Osteoblast (primary cell): ENCODE data around the gene LMF2. TPM values are rescaled to one million over a fixed set of nuclear protein-coding genes. Genes with fewer than 3 reads are reported as not detected.

Source experiments
- DNase-seq: peaks from one replicate; pipeline ENCODE4 v3.0.0; 2011; ENCODE audit warnings: low spot score, mixed read lengths; ENCODE audit not compliant: insufficient read length; ENCODE audit errors: missing footprints
- H2AFZ ChIP-seq: 2 replicates; pipeline ENCODE4 v1.6.0; 2011; ENCODE audit warnings: mild to moderate bottlenecking, low read length
- H3K27ac ChIP-seq: 2 replicates; pipeline ENCODE4 v1.5.1; 2011; ENCODE audit warnings: mild to moderate bottlenecking, low read depth, low read length, moderate library complexity
- H3K27me3 ChIP-seq: 2 replicates; pipeline ENCODE4 v1.6.0; 2012; ENCODE audit warnings: mild to moderate bottlenecking, control low read depth, inconsistent platforms, low read length, moderate library complexity; ENCODE audit not compliant: insufficient read depth
- H3K36me3 ChIP-seq: 2 replicates; pipeline ENCODE4 v1.5.1; 2011; ENCODE audit warnings: mild to moderate bottlenecking, low read length, control low read depth, moderate library complexity; ENCODE audit not compliant: insufficient read depth
- H3K4me1 ChIP-seq: 2 replicates; pipeline ENCODE4 v1.5.1; 2011; ENCODE audit warnings: mild to moderate bottlenecking, low read length, control low read depth, moderate library complexity; ENCODE audit not compliant: insufficient read depth
- H3K4me2 ChIP-seq: 2 replicates; pipeline ENCODE4 v1.6.0; 2011; ENCODE audit warnings: mild to moderate bottlenecking, low read length; ENCODE audit not compliant: insufficient read depth
- H3K4me3 ChIP-seq: fragments of 200-600 bp; sonication (generic); 3 replicates; pipeline ENCODE4 v1.5.1; 2012; ENCODE audit warnings: mild to moderate bottlenecking, low read length, inconsistent platforms; ENCODE audit not compliant: insufficient read depth
- H3K79me2 ChIP-seq: 2 replicates; pipeline ENCODE4 v1.6.0; 2012; ENCODE audit warnings: mild to moderate bottlenecking, low read length, control low read depth, inconsistent platforms; ENCODE audit not compliant: insufficient read depth
- H3K9me3 ChIP-seq: 2 replicates; pipeline ENCODE4 v1.5.1; 2011; ENCODE audit warnings: low read depth, low read length, control low read depth
- H4K20me1 ChIP-seq: 2 replicates; pipeline ENCODE4 v1.6.0; 2012; ENCODE audit warnings: mild to moderate bottlenecking, low read length, control low read depth; ENCODE audit not compliant: insufficient read depth
- CTCF ChIP-seq: IDR thresholded peaks from 2 replicates; pipeline ENCODE4 v1.5.1; 2011; ENCODE audit warnings: mild to moderate bottlenecking, low read depth, low read length, moderate library complexity; ENCODE audit errors: extremely low read depth
- total RNA-seq: library from RNA; depleted of rRNA; stranded (reverse); fragments of >200 nt; gene quantifications from 2 replicates; pipeline ENCODE4 v1.2.3, GENCODE V29; 2012

The LMF2 gene
- total RNA-seq, 1 donor = 56.8 TPM

GRCh38 chr22:50459496-50460140 lies 47.9 kb downstream of the LMF2 start:
- Histone ChIP-seq H3K79me2 (no peaks in the 10 kb centered on the region), H2AFZ (no peak overlapping the region), H3K4me1 (no peaks in the 10 kb centered on the region), H3K4me3 (no peak overlapping the region), H3K9me3 (no peaks in the 10 kb centered on the region), H3K27ac (no peak overlapping the region), H3K36me3 (peaks cover 60% of the 10 kb centered on the region), H3K27me3 (no peaks in the 10 kb centered on the region), H3K4me2 (no peak overlapping the region), H4K20me1 (peaks cover 2% of the 10 kb centered on the region)
- no peak for DNase-seq
- no peak for TF ChIP-seq CTCF

- no peak for TF ChIP-seq CTCF
Observed at GRCh38 chr22:50459016-50459415, 48.5 kb downstream of the LMF2 start.

GRCh38 chr22:50456466-50457234 lies 50.9 kb downstream of the LMF2 start:
- H3K27me3 ChIP-seq = no peaks in the 10 kb centered on the region
- DNase-seq = no peak
- no peaks in the 10 kb centered on the region for H3K9me3 ChIP-seq
- no peak overlapping the region for H3K4me3 ChIP-seq
- peaks cover 4% of the 10 kb centered on the region for H4K20me1 ChIP-seq
- no peak for TF ChIP-seq CTCF
- no peaks in the 10 kb centered on the region for H3K4me1 ChIP-seq
- H2AFZ ChIP-seq = no peak overlapping the region
- H3K4me2 ChIP-seq = no peak overlapping the region
- peaks cover 54% of the 10 kb centered on the region for H3K36me3 ChIP-seq
- H3K79me2 ChIP-seq = no peaks in the 10 kb centered on the region
- no peak overlapping the region for H3K27ac ChIP-seq

More at GRCh38 chr22:50459016-50459415, 48.5 kb downstream of the LMF2 start:
- Histone ChIP-seq H3K4me3 (no peak overlapping the region), H3K27me3 (no peaks in the 10 kb centered on the region), H3K36me3 (peaks cover 60% of the 10 kb centered on the region), H3K4me2 (no peak overlapping the region), H2AFZ (no peak overlapping the region), H3K27ac (no peak overlapping the region), H3K9me3 (no peaks in the 10 kb centered on the region), H3K4me1 (no peaks in the 10 kb centered on the region), H3K79me2 (no peaks in the 10 kb centered on the region), H4K20me1 (peaks cover 2% of the 10 kb centered on the region)
- DNase-seq = no peak

- DNase-seq = no peak
- Histone ChIP-seq H2AFZ (no peak overlapping the region), H3K79me2 (no peaks in the 10 kb centered on the region), H3K9me3 (no peaks in the 10 kb centered on the region), H3K4me1 (no peaks in the 10 kb centered on the region), H4K20me1 (peaks cover 4% of the 10 kb centered on the region), H3K27me3 (no peaks in the 10 kb centered on the region), H3K27ac (no peak overlapping the region), H3K4me2 (no peak overlapping the region), H3K36me3 (peaks cover 54% of the 10 kb centered on the region), H3K4me3 (no peak overlapping the region)
- TF ChIP-seq CTCF = no peak
Observed at GRCh38 chr22:50456026-50456425, 51.5 kb downstream of the LMF2 start.
